HepG2 (cell line): Measurements from ENCODE around the gene ZNF20. TPM values are rescaled to one million over a fixed set of nuclear protein-coding genes. Genes with fewer than 3 reads are reported as not detected.
A peak's percentile ranks its signal among the peaks of the same experiment; 100 is the strongest.

Source experiments
- ARID4A ChIP-seq: sonication (generic); formaldehyde crosslinking; IDR thresholded peaks from 2 replicates; pipeline ENCODE4 v1.5.0; 2020; ENCODE audit warnings: mild to moderate bottlenecking, missing genetic modification reagents, borderline replicate concordance
- CEBPZ ChIP-seq: IDR thresholded peaks from 2 replicates; pipeline ENCODE4 v1.6.1; 2012; ENCODE audit warnings: low read length, improper control_type of control experiment
- ELF1 ChIP-seq: sonication (generic); formaldehyde crosslinking; IDR thresholded peaks from 2 replicates; pipeline ENCODE4 v1.4.0; 2020; ENCODE audit warnings: missing genetic modification reagents
- GZF1 ChIP-seq: sonication (generic); formaldehyde crosslinking; IDR thresholded peaks from 2 replicates; pipeline ENCODE4 v1.5.1; 2020; ENCODE audit warnings: mild to moderate bottlenecking, missing genetic modification reagents
- HES4 ChIP-seq: sonication (generic); formaldehyde crosslinking; IDR thresholded peaks from 2 replicates; pipeline ENCODE4 v1.9.0; 2021; ENCODE audit warnings: mild to moderate bottlenecking, missing genetic modification reagents, borderline replicate concordance
- IRF1 ChIP-seq: sonication (generic); formaldehyde crosslinking; IDR thresholded peaks from 2 replicates; pipeline ENCODE4 v1.4.0; 2020; ENCODE audit warnings: low read depth, mild to moderate bottlenecking, missing genetic modification reagents
- MIXL1 ChIP-seq: IDR thresholded peaks from 2 replicates; pipeline ENCODE4 v1.6.1; 2016
- NFRKB ChIP-seq: fragments of 450-650 bp; IDR thresholded peaks from 2 replicates; pipeline ENCODE4 v1.6.1; 2017
- ZFX ChIP-seq: sonication (generic); formaldehyde crosslinking; IDR thresholded peaks from 2 replicates; pipeline ENCODE4 v1.4.0; 2020; ENCODE audit warnings: mild to moderate bottlenecking, low read depth, missing genetic modification reagents, moderate library complexity
- ZFY ChIP-seq: sonication (generic); formaldehyde crosslinking; IDR thresholded peaks from 2 replicates; pipeline ENCODE4 v1.4.0; 2020; ENCODE audit warnings: missing genetic modification reagents
- ZMAT5 ChIP-seq: sonication (generic); formaldehyde crosslinking; IDR thresholded peaks from 2 replicates; pipeline ENCODE4 v1.5.0; 2020; ENCODE audit warnings: mild to moderate bottlenecking, low read depth, missing genetic modification reagents, borderline replicate concordance
- ZNF503 ChIP-seq: sonication (generic); formaldehyde crosslinking; IDR thresholded peaks from 2 replicates; pipeline ENCODE4 v1.4.0; 2020; ENCODE audit warnings: missing genetic modification reagents
- ZNF547 ChIP-seq: sonication (generic); formaldehyde crosslinking; IDR thresholded peaks from 2 replicates; pipeline ENCODE4 v1.5.1; 2020; ENCODE audit warnings: mild to moderate bottlenecking, missing genetic modification reagents
- ZNF563 ChIP-seq: sonication (generic); formaldehyde crosslinking; IDR thresholded peaks from 2 replicates; pipeline ENCODE4 v1.8.0; 2022; ENCODE audit warnings: mild to moderate bottlenecking, moderate library complexity, missing genetic modification reagents
- ZNF598 ChIP-seq: sonication (generic); formaldehyde crosslinking; IDR thresholded peaks from 2 replicates; pipeline ENCODE4 v1.5.1; 2020; ENCODE audit warnings: mild to moderate bottlenecking, missing genetic modification reagents, borderline replicate concordance
- polyA plus RNA-seq, 8 experiments: library from polyadenylated mRNA; depleted of rRNA in 3 of 8; stranded (reverse) in 7 of 8; unstranded in 1 of 8; fragments of >200 nt; fragmentation: Illumina TruSeq in 4 of 8; extraction: Trizol in 4 of 8; gene quantifications; 2 replicates each; pipeline versions ENCODE4 v1.2.1 to v1.2.3, GENCODE V29; 2011 to 2016; ENCODE audit warnings: low read depth in 4 of 8, missing spikeins in 1 of 8, mixed read lengths in 1 of 8; ENCODE audit not compliant: insufficient read depth in 1 of 8
- total RNA-seq, 5 experiments: library from RNA; depleted of rRNA; stranded (reverse); fragments of >200 nt; fragmentation: Illumina TruSeq; extraction: Trizol; gene quantifications; 2 replicates each; pipeline ENCODE4 v1.2.3, GENCODE V29; 2016; ENCODE audit warnings: low read depth in 1 of 5

The ZNF20 gene
- total and polyA plus RNA-seq, 2 of the 13 experiments (the other 11 are each of a cell fraction or from before 2014, with no cell fraction given): 1.6 to 8.0 TPM

GRCh38 chr19:12162882-12163806, 23.0 kb upstream of the ZNF20 start, which contains the start of gene ZNF136 (continued):
- TF ChIP-seq ZNF503: 0 out of 2 replicates have a peak, but pooled peaks have one; percentile 56
- TF ChIP-seq MIXL1: 0 out of 2 replicates have a peak, but pooled peaks have one; percentile 24
- peak; percentile 96 for TF ChIP-seq ZFY (CRISPR knock-in tag)
- TF ChIP-seq ZNF563 (CRISPR knock-in tag): peak; percentile 64; the same call in 1 of the 2 replicates
- no peak for TF ChIP-seq ZMAT5 (CRISPR knock-in tag)
- TF ChIP-seq IRF1 (CRISPR knock-in tag): 0 out of 2 replicates have a peak, but pooled peaks have one; percentile 55
- no peak for TF ChIP-seq GZF1 (CRISPR knock-in tag)
- no peak for TF ChIP-seq NFRKB
- no peak for TF ChIP-seq CEBPZ
- 0 out of 2 replicates have a peak, but pooled peaks have one; percentile 25 for TF ChIP-seq HES4
- peak; percentile 72; the same call in 1 of the 2 replicates for TF ChIP-seq ELF1 (CRISPR knock-in tag)
- TF ChIP-seq ZNF598 (CRISPR knock-in tag): peak; percentile 89; the same call in 1 of the 2 replicates
- TF ChIP-seq ARID4A: peak; percentile 95
- peak; percentile 92; the same call in 1 of the 2 replicates for TF ChIP-seq ZNF547
- peak; percentile 98 for TF ChIP-seq ZFX (CRISPR knock-in tag)
